GM12878 (cell line): ENCODE measurements around the gene CANX. TPM values are rescaled to one million over a fixed set of nuclear protein-coding genes. Genes with fewer than 3 reads are reported as not detected.

Source experiments
- POU2F2 ChIP-seq: IDR thresholded peaks from 3 replicates; pipeline ENCODE4 v1.6.1; 2011; ENCODE audit warnings: low read depth, mild to moderate bottlenecking, low read length, borderline replicate concordance
- RUNX3 ChIP-seq: IDR thresholded peaks from 2 replicates; pipeline ENCODE4 v1.6.1; 2012; ENCODE audit warnings: low read length, inconsistent platforms
- polyA plus RNA-seq, 11 experiments: library from polyadenylated mRNA; depleted of rRNA in 4 of 11; unstranded in 6 of 11; stranded (reverse) in 5 of 11; fragments of >200 nt; fragmentation: Nextera tagmentation in 4 of 11; fragmentation: Illumina TruSeq in 1 of 11; extraction: Ambion mirVana in 4 of 11; extraction: Trizol in 1 of 11; gene quantifications; 1 replicate in 1 of 11; 2 replicates in 10 of 11; pipeline versions ENCODE4 v1.2.1 to v1.2.3, GENCODE V29; 2011 to 2016; ENCODE audit warnings: inconsistent platforms in 2 of 11, missing spikeins in 2 of 11, low read depth in 1 of 11
- total RNA-seq, 4 experiments: library from RNA; depleted of rRNA in 3 of 4; stranded (reverse); fragments of >200 nt in 3 of 4; fragmentation: Illumina TruSeq in 1 of 4; extraction: Trizol in 1 of 4; gene quantifications; 2 replicates each; pipeline versions ENCODE4 v1.2.1 to v1.2.3, GENCODE V29; 2013 to 2021
- TF ChIP-seq, protein P1 (sequence below): fragments of 450-650 bp; formaldehyde crosslinking; IDR thresholded peaks from 2 replicates; pipeline ENCODE4 v1.4.0; 2022; ENCODE audit warnings: mild to moderate bottlenecking, moderate library complexity
- TF ChIP-seq, protein P2 (sequence below): fragments of 450-650 bp; IDR thresholded peaks from 2 replicates; pipeline ENCODE4 v1.6.1; 2017; ENCODE audit warnings: antibody characterized with exemption, mild to moderate bottlenecking, moderate library complexity

CANX gene
- total and polyA plus RNA-seq, 10 of the 15 experiments (the other 5 are each of a cell fraction or from before 2014, with no cell fraction given) = 78.2 to 602 (median 412) TPM

DNA sequence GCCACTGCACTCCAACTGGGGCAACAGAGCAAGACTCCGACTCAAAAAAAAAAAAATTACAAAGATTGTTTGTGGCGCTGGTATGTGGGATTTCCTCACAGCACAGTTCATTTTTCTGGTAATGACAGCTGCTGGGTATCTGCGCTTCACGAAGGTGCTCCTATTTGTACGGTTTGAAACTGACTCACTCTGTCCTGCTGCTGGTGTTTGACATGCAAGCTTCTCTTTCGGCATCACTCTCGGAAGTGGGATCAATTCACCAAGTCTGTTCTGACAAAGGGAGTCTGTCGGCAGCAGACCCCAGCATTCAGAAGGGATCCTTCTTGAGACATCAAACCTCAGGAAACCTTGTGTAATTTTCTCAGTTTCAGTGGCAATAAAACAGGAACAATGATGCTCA is 60.2 kb downstream of the CANX start (continued):
- TF ChIP-seq, protein P1, sequence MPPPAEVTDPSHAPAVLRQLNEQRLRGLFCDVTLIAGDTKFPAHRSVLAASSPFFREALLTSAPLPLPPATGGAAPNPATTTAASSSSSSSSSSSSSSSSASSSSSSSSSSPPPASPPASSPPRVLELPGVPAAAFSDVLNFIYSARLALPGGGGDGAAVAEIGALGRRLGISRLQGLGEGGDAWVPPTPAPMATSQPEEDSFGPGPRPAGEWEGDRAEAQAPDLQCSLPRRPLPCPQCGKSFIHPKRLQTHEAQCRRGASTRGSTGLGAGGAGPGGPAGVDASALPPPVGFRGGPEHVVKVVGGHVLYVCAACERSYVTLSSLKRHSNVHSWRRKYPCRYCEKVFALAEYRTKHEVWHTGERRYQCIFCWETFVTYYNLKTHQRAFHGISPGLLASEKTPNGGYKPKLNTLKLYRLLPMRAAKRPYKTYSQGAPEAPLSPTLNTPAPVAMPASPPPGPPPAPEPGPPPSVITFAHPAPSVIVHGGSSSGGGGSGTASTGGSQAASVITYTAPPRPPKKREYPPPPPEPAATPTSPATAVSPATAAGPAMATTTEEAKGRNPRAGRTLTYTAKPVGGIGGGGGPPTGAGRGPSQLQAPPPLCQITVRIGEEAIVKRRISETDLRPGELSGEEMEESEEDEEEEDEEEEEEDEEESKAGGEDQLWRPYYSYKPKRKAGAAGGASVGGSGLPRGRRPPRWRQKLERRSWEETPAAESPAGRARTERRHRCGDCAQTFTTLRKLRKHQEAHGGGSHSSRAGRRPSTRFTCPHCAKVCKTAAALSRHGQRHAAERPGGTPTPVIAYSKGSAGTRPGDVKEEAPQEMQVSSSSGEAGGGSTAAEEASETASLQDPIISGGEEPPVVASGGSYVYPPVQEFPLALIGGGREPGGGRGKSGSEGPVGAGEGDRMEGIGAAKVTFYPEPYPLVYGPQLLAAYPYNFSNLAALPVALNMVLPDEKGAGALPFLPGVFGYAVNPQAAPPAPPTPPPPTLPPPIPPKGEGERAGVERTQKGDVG (CRISPR knock-in tag) = no peak
- TF ChIP-seq RUNX3 (no peak; the same call in 1 of the 2 replicates), POU2F2 (no peak)
- TF ChIP-seq, protein P2, sequence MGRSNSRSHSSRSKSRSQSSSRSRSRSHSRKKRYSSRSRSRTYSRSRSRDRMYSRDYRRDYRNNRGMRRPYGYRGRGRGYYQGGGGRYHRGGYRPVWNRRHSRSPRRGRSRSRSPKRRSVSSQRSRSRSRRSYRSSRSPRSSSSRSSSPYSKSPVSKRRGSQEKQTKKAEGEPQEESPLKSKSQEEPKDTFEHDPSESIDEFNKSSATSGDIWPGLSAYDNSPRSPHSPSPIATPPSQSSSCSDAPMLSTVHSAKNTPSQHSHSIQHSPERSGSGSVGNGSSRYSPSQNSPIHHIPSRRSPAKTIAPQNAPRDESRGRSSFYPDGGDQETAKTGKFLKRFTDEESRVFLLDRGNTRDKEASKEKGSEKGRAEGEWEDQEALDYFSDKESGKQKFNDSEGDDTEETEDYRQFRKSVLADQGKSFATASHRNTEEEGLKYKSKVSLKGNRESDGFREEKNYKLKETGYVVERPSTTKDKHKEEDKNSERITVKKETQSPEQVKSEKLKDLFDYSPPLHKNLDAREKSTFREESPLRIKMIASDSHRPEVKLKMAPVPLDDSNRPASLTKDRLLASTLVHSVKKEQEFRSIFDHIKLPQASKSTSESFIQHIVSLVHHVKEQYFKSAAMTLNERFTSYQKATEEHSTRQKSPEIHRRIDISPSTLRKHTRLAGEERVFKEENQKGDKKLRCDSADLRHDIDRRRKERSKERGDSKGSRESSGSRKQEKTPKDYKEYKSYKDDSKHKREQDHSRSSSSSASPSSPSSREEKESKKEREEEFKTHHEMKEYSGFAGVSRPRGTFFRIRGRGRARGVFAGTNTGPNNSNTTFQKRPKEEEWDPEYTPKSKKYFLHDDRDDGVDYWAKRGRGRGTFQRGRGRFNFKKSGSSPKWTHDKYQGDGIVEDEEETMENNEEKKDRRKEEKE = no peak
- TF ChIP-seq, all 136 proteins: peak for 0
